ENCODE data around the gene RUSC2. TPM values are rescaled to one million over a fixed set of nuclear protein-coding genes. Genes with fewer than 3 reads are reported as not detected.
"Not testable (repeated sequence)": the region's sequence is repeated elsewhere in the genome, so short reads cannot be mapped to it uniquely, and the experiment has no call there.

The RUSC2 gene, protein sequence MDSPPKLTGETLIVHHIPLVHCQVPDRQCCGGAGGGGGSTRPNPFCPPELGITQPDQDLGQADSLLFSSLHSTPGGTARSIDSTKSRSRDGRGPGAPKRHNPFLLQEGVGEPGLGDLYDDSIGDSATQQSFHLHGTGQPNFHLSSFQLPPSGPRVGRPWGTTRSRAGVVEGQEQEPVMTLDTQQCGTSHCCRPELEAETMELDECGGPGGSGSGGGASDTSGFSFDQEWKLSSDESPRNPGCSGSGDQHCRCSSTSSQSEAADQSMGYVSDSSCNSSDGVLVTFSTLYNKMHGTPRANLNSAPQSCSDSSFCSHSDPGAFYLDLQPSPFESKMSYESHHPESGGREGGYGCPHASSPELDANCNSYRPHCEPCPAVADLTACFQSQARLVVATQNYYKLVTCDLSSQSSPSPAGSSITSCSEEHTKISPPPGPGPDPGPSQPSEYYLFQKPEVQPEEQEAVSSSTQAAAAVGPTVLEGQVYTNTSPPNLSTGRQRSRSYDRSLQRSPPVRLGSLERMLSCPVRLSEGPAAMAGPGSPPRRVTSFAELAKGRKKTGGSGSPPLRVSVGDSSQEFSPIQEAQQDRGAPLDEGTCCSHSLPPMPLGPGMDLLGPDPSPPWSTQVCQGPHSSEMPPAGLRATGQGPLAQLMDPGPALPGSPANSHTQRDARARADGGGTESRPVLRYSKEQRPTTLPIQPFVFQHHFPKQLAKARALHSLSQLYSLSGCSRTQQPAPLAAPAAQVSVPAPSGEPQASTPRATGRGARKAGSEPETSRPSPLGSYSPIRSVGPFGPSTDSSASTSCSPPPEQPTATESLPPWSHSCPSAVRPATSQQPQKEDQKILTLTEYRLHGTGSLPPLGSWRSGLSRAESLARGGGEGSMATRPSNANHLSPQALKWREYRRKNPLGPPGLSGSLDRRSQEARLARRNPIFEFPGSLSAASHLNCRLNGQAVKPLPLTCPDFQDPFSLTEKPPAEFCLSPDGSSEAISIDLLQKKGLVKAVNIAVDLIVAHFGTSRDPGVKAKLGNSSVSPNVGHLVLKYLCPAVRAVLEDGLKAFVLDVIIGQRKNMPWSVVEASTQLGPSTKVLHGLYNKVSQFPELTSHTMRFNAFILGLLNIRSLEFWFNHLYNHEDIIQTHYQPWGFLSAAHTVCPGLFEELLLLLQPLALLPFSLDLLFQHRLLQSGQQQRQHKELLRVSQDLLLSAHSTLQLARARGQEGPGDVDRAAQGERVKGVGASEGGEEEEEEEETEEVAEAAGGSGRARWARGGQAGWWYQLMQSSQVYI (N-terminal part only)
- 17.2 TPM for total RNA-seq
- polyA plus RNA-seq, result 42.5 TPM

DNA sequence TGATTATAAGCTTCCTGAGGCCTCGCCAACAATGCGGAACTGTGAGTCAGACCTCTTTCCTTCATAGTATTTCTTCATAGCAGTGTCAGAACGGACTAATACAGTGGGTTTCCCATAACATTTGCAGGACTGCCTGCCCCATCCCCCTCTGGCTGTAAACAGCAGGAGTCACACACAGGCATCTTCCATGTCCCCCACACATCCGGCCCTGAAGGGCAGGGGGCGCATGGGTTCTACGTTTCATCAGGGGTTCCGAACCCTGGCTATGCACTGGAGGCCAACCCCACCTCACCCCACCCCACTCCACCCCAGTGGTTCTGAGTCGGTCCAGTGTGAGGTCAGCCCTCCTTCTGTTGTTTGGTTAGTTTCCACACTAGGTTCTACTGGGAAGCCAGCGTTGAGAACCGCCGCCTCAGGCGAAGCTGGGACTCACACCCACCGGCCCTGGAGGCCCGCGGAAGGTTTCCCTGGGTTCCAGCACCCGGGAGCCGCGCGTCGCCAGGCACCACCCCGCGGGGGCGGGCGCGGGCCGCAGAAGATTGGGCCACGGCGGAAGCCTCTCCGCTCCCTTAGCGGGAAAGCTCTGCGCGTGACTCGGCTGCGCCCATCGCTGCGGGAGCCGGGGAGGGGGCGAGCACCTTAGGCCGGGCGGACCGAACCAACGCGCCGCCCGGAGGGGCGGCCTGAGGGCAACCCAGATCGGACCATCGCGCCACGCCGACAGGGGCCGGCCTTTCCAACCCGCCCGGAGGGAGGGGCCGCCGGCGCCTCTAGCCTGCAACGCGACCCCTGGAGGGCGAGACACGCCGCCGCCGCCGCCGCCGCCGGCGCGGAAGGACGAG lies at the start of gene RUSC2:
RUSC2 (plus strand) TSS at position 799 of the 842 bp plus-strand sequence. CDS start 56,411 bp downstream, outside the sequence.
- peak within 1 kb of the TSS; percentile 89 for H3K27ac ChIP-seq (ENCODE audit: low read depth)
- no peaks in the 10 kb centered on the region for H3K36me3 ChIP-seq (ENCODE audit: insufficient read depth)
- WGBS, result 1% methylated on average over 71 of the region's 71 CpGs
- H3K4me3 ChIP-seq (ENCODE audit: low read depth, low read length), result peak within 1 kb of the TSS; percentile 66
- no peaks in the 10 kb centered on the region for H3K4me1 ChIP-seq (ENCODE audit: insufficient read depth)
- peak; percentile 55 for DNase-seq (ENCODE audit: extremely low spot score)

DNA sequence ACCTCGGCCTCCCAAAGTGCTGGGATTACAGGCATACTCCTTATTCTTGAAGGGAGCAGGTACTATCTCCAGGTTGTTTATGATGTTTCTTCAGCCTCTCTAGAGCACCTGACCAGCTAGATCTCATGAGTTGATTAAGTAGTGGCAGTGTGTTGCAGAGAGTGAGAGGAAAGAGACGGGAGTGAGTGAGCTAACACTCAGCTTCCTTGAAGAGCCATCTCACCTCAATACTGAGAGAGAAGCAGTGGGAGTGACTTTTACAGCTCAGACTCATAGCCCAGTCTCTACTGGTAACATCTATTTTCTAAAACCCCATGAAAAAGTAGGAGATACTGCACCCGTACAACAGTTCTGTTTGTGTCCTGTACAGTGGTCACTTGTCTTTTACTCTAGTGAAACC lies 43.9 kb upstream of the RUSC2 start:
- WGBS, result 90% methylated on average over 3 of the region's 3 CpGs
- no peak overlapping the region for H3K4me3 ChIP-seq (ENCODE audit: low read depth, low read length)
- H3K36me3 ChIP-seq (ENCODE audit: insufficient read depth), result no peaks in the 10 kb centered on the region
- DNase-seq (ENCODE audit: extremely low spot score), result no peak
- H3K27ac ChIP-seq (ENCODE audit: low read depth), result no peak overlapping the region
- no peaks in the 10 kb centered on the region for H3K4me1 ChIP-seq (ENCODE audit: insufficient read depth)

DNA sequence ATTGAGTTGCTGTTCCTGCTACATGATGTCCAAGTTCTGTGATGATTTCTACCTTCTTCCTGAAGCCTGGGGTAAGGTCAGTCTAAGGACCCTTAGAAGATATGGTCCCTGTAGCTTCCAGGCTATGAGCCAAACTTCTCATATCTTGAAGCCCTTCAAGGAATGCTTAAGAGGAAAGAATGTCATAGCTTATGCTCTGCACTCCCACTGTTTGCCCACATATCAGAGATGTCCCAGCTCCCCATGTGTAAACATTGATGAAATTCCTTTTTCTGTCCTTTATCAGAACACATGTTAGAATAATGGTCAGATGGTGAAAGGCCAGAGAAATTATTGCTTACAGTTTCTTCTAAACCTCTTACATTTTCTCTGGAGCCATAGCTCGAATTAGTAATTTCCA lies 41.4 kb upstream of the RUSC2 start:
- WGBS, result 43% methylated on average over 1 of the region's 1 CpG

DNA sequence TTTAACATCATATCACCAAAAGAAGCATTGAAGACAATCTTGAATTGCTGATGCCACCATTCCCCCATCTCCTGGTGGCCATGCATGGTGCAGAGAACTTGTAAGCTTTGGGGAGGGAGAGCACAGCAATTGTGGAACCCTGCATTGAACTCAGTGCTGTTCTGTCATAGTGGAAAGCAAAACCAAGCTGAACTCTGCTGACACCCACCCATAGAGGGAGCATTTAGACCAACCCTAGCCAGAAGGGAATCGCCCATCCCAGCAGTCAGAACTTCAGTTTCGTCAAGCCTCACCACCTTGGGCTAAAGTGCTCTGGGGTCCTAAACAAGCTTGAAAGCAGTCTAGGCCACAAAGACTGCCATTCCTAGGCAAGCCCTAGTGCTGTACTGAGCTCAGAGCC lies 37.4 kb upstream of the RUSC2 start:
- 84% methylated on average over 2 of the region's 2 CpGs for WGBS
- DNase-seq (ENCODE audit: extremely low spot score), result no peak
- Histone ChIP-seq H3K27ac (ENCODE audit: low read depth) (no peak overlapping the region), H3K4me1 (ENCODE audit: insufficient read depth) (no peaks in the 10 kb centered on the region), H3K4me3 (ENCODE audit: low read depth, low read length) (no peak overlapping the region), H3K36me3 (ENCODE audit: insufficient read depth) (no peaks in the 10 kb centered on the region)

More for the DNA sequence above, 41.4 kb upstream of the RUSC2 start:
- DNase-seq (ENCODE audit: extremely low spot score), result no peak
- no peaks in the 10 kb centered on the region for H3K4me1 ChIP-seq (ENCODE audit: insufficient read depth)
- no peaks in the 10 kb centered on the region for H3K36me3 ChIP-seq (ENCODE audit: insufficient read depth)
- H3K4me3 ChIP-seq (ENCODE audit: low read depth, low read length), result no peak overlapping the region
- no peak overlapping the region for H3K27ac ChIP-seq (ENCODE audit: low read depth)

DNA sequence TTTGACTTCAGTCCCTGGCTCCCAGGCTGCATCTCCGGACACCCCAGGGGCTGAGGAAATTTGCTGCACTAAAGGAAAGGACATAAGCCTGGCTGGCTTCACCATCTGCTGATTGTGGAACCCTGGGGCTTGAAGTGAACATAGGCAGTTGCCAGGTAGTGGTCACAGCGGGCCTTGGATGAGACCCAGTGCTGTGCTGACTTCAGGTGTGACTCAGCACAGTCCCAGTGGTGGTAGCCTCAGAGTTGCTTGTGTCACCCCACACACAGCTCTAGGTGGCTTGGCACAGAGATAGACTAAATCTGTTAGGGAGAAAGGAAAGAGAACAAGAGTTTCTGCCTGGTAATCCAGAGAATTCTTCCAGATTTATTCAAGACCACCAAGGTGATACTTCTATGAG lies 36.1 kb upstream of the RUSC2 start:
- no peak for DNase-seq (ENCODE audit: extremely low spot score)
- H3K4me3 ChIP-seq (ENCODE audit: low read depth, low read length), result no peak overlapping the region
- WGBS, result 90% methylated on average over 2 of the region's 2 CpGs
- no peak overlapping the region for H3K27ac ChIP-seq (ENCODE audit: low read depth)
- no peaks in the 10 kb centered on the region for H3K4me1 ChIP-seq (ENCODE audit: insufficient read depth)
- no peaks in the 10 kb centered on the region for H3K36me3 ChIP-seq (ENCODE audit: insufficient read depth)

DNA sequence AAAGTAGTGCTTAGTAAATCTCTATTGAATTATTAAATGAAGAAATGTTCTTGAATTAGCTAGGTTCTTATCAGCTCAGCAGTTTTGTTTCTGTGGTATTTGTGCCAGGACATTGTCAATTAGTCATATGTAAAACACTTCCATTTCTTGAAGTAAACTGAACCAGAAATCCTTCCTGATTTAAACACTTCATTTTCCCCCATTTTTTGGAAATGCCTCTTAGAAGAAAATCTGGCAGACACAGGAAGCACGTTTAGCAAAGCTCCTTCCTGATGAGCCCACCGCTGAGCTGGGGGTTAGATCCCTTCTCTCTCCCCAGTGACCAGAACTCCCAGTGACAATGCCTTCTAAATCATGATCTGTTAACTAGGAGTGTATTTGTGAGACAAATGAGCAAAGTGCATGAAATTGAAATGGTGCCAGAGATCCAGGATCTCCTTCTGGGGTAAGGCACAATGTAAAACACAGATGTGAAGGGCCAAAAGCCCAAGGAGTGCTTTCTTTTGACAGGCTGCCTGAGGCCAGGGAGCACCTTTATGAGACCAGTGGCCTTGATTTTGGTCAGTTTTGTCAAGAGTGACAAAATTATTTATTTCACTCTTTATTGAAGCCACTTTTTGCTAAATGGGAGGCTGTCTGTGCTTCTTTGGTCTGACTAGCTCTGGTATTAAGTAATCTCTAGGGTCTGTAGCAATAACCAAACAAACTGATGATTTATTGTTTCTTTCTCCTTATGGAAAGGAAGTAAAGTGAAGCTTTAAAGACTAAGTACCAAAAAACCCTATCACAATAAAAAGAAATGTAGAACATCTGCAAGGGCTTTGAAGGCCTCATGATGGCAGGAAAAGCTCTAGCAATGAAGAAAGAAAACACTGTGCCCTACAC lies 25.5 kb upstream of the RUSC2 start:
- Histone ChIP-seq H3K4me1 (ENCODE audit: insufficient read depth) (no peaks in the 10 kb centered on the region), H3K36me3 (ENCODE audit: insufficient read depth) (no peaks in the 10 kb centered on the region), H3K27ac (ENCODE audit: low read depth) (no peak overlapping the region), H3K4me3 (ENCODE audit: low read depth, low read length) (no peak overlapping the region)
- WGBS, result 21% methylated on average over 2 of the region's 2 CpGs
- DNase-seq (ENCODE audit: extremely low spot score), result no peak

DNA sequence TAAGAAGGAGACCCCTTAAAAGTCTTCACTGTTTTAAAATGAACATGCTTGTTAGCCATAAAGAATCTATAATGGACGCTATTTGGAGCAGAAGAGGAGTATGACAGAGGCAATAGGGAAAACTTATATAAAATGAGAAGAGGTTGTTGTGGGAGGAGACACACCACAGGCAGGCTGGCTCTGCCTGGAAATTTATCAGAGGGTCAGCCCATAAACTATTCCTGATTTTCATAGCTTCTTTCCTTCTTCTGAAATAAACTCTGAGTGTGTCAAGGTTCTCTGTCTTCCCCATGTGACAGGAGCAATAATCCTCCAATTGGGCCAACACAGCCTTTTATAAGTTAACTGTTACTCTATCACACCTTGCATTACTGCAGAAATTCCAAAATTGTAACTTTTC lies 19.6 kb upstream of the RUSC2 start:
- WGBS, result 58% methylated on average over 1 of the region's 1 CpG
- Histone ChIP-seq H3K4me3 (ENCODE audit: low read depth, low read length) (no peak overlapping the region), H3K27ac (ENCODE audit: low read depth) (no peak overlapping the region), H3K36me3 (ENCODE audit: insufficient read depth) (no peaks in the 10 kb centered on the region), H3K4me1 (ENCODE audit: insufficient read depth) (no peaks in the 10 kb centered on the region)
- no peak for DNase-seq (ENCODE audit: extremely low spot score)

DNA sequence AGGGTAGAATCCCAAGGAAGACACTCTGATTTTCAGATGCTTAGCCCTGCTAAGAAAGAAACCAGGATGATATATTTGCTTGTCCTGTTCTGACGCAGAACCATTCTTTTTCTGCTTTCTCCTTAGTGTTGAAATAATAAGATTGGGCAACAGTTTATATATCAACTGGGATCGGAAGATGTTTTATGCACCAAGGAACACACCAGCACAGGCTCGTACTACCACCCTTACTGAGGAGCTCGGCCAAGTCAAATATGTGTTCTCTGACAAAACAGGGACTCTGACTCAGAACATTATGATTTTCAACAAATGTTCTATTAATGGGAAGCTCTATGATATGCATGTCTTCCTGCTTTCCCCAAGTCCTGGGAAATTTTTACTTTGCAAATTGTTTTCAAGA lies 19.0 kb upstream of the RUSC2 start:
- DNase-seq (ENCODE audit: extremely low spot score), result no peak
- Histone ChIP-seq H3K4me3 (ENCODE audit: low read depth, low read length) (no peak overlapping the region), H3K4me1 (ENCODE audit: insufficient read depth) (no peaks in the 10 kb centered on the region), H3K36me3 (ENCODE audit: insufficient read depth) (no peaks in the 10 kb centered on the region), H3K27ac (ENCODE audit: low read depth) (no peak overlapping the region)
- WGBS, result 73% methylated on average over 4 of the region's 4 CpGs

DNA sequence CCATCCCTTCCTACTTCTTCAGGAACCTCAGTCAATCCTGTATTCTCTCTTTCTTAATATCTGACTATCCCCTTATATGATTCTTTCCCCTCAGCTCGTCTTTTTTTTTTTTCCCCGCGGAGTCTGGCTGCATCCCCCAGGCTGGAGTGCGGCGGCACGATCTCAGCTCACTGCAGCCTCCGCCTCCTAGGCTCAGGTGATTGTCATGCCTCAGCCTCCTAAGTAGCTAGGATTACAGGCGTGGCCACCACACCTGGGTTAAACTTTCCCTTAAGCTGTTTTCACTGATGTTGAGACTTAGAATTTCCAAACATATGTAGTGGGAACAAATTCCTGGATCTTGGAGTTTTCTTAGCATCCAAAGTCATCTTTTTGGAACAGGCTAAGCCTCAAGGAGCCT lies 13.3 kb upstream of the RUSC2 start:
- no peaks in the 10 kb centered on the region for H3K36me3 ChIP-seq (ENCODE audit: insufficient read depth)
- 76% methylated on average over 8 of the region's 8 CpGs for WGBS
- no peak overlapping the region for H3K27ac ChIP-seq (ENCODE audit: low read depth)
- DNase-seq (ENCODE audit: extremely low spot score), result no peak
- H3K4me1 ChIP-seq (ENCODE audit: insufficient read depth), result no peaks in the 10 kb centered on the region
- H3K4me3 ChIP-seq (ENCODE audit: low read depth, low read length), result no peak overlapping the region

DNA sequence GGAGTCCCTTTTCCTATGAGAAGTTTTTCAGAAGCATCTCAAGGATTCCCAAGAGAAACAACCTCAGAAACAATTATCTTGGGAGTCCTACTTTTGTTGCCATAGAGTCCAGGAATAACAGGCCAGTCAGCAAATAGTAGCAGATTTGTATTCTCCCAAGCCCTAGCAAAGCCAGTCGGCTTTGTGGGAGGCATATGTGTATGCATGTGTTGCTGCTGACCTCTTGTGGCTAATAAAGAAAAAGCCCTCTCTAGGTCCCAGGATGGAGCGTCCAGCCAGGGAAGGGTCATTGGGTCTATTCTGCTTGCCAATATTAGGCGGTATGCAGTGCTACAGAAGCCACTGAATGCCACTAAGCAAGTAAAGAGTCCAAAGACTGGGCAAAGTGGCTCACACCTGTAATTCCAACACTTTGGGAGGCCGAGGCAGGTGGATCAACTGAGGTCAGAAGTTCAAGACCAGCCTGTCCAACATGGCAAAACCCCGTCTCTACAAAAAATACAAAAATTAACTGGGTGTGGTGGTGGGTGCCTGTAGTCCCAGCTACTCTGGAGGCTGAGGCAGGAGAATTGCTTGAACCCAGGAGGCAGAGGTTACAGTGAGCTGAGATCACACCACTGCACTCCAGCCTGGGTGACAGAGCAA lies 12.6 kb upstream of the RUSC2 start:
- H3K27ac ChIP-seq (ENCODE audit: low read depth); H3K4me3 ChIP-seq (ENCODE audit: low read depth, low read length); H3K4me1 ChIP-seq (ENCODE audit: insufficient read depth); DNase-seq (ENCODE audit: extremely low spot score); H3K36me3 ChIP-seq (ENCODE audit: insufficient read depth): not testable (repeated sequence)
- WGBS, result 27% methylated on average over 5 of the region's 5 CpGs

DNA sequence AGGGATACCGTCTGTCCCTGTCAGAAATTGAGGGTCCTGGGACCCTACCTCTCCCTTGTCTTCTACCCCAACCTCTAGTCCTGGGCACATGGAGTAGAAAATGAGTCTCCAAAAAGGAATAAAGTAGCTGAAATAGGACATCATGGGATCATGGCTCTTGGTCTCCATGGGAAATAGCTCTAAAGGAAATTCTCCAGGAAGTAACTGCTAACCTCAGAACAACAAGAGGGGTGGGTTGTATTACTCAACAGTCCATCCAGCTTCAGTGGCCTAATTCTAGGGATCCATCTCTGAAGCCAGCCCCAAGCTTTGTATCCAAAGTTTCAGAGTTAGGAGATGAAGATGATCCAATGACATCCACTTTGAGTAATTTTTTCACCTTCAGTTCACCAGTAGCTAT lies 11.0 kb upstream of the RUSC2 start:
- Histone ChIP-seq H3K27ac (ENCODE audit: low read depth) (no peak overlapping the region), H3K4me1 (ENCODE audit: insufficient read depth) (no peaks in the 10 kb centered on the region), H3K36me3 (ENCODE audit: insufficient read depth) (no peaks in the 10 kb centered on the region), H3K4me3 (ENCODE audit: low read depth, low read length) (no peak overlapping the region)
- 65% methylated on average over 1 of the region's 1 CpG for WGBS
- DNase-seq (ENCODE audit: extremely low spot score), result no peak
